A673 (cell line): ENCODE data around the gene TUT1. TPM values are rescaled to one million over a fixed set of nuclear protein-coding genes. Genes with fewer than 3 reads are reported as not detected.
A peak's percentile ranks its signal among the peaks of the same experiment; 100 is the strongest.
"Not testable (repeated sequence)": the region's sequence is repeated elsewhere in the genome, so short reads cannot be mapped to it uniquely, and the experiment has no call there.

ENCODE experiments used
- BruUV-seq: library from RNA; stranded (reverse); fragments of 400-500 nt; replicated peaks from 2 replicates; lab custom pipeline; 2021; lab: Mats Ljungman, UMichigan
- CTCF ChIA-PET: fragments of 300-600 bp; sonication (Branson Sonifier 250); formaldehyde crosslinking; loops from one replicate; lab custom pipeline; 2022; ENCODE audit warnings: antibody characterized with exemption; lab: Charles Lee
- POLR2A ChIA-PET: fragments of 300-600 bp; sonication (Branson Sonifier 250); formaldehyde crosslinking; loops from one replicate; lab custom pipeline; 2022; ENCODE audit warnings: antibody characterized with exemption; ENCODE audit not compliant: low non-redundant PET; lab: Charles Lee
- DNase-seq: peaks from one replicate; pipeline ENCODE4 v3.0.0-alpha.2; 2015; ENCODE audit warnings: low spot score
- H3K27ac ChIP-seq: fragments of 200-600 bp; sonication (generic); 2 replicates; pipeline ENCODE4 v1.5.1; 2016; ENCODE audit warnings: mixed run types, low read depth, mild to moderate bottlenecking, mixed read lengths, antibody characterized with exemption, low read length; ENCODE audit not compliant: poor library complexity, severe bottlenecking
- H3K27me3 ChIP-seq: fragments of 200-600 bp; sonication (generic); replicated peaks from 2 replicates; pipeline ENCODE4 v1.6.1; 2017; ENCODE audit warnings: mixed run types, low read depth, mild to moderate bottlenecking, mixed read lengths, antibody characterized with exemption, low read length; ENCODE audit not compliant: insufficient read depth, poor library complexity
- H3K36me3 ChIP-seq: fragments of 200-600 bp; sonication (generic); 2 replicates; pipeline ENCODE4 v1.6.1; 2016; ENCODE audit warnings: mixed run types, mild to moderate bottlenecking, mixed read lengths, antibody characterized with exemption, low read length; ENCODE audit not compliant: insufficient read depth, poor library complexity, severe bottlenecking
- H3K4me1 ChIP-seq: fragments of 200-600 bp; sonication (generic); 2 replicates; pipeline ENCODE4 v1.6.1; 2017; ENCODE audit warnings: mixed run types, mild to moderate bottlenecking, mixed read lengths, antibody characterized with exemption, low read length; ENCODE audit not compliant: insufficient read depth, poor library complexity, severe bottlenecking
- H3K4me3 ChIP-seq: fragments of 200-600 bp; sonication (generic); 2 replicates; pipeline ENCODE4 v1.5.1; 2016; ENCODE audit warnings: low read depth, mixed run types, mild to moderate bottlenecking, mixed read lengths, low read length; ENCODE audit not compliant: poor library complexity, severe bottlenecking
- H3K9me3 ChIP-seq: fragments of 200-600 bp; sonication (generic); 2 replicates; pipeline ENCODE4 v1.6.1; 2016; ENCODE audit warnings: mixed run types, low read depth, mild to moderate bottlenecking, mixed read lengths, antibody characterized with exemption, low read length; ENCODE audit not compliant: poor library complexity, severe bottlenecking
- EZH2 ChIP-seq: fragments of 200-600 bp; sonication (generic); IDR thresholded peaks from 2 replicates; pipeline ENCODE4 v1.6.1; 2017; ENCODE audit warnings: borderline replicate concordance, low read depth, mild to moderate bottlenecking, mixed read lengths, antibody characterized with exemption, low read length; ENCODE audit not compliant: poor library complexity, severe bottlenecking
- intact Hi-C: fragments of 100-400 bp; cut with micrococcal nuclease; formaldehyde crosslinking; loops from one replicate; pipeline ENCODE4 v1.10.0; 2022; ENCODE audit not compliant: unreplicated experiment
- total RNA-seq: library from RNA; stranded (reverse); gene quantifications from 2 replicates; pipeline ENCODE4 v1.2.3, GENCODE V29; 2021
- TF ChIP-seq, protein P1 (sequence below): fragments of 300-800, 200-600 bp; sonication (generic); conservative IDR thresholded peaks from 2 replicates; pipeline ENCODE4 v1.5.1; 2017; ENCODE audit warnings: low read depth, mild to moderate bottlenecking, antibody characterized with exemption, low read length, moderate library complexity, mixed read lengths

TUT1 gene
- total RNA-seq, 1 experiment from 2014 or later = 27.6 TPM

DNA sequence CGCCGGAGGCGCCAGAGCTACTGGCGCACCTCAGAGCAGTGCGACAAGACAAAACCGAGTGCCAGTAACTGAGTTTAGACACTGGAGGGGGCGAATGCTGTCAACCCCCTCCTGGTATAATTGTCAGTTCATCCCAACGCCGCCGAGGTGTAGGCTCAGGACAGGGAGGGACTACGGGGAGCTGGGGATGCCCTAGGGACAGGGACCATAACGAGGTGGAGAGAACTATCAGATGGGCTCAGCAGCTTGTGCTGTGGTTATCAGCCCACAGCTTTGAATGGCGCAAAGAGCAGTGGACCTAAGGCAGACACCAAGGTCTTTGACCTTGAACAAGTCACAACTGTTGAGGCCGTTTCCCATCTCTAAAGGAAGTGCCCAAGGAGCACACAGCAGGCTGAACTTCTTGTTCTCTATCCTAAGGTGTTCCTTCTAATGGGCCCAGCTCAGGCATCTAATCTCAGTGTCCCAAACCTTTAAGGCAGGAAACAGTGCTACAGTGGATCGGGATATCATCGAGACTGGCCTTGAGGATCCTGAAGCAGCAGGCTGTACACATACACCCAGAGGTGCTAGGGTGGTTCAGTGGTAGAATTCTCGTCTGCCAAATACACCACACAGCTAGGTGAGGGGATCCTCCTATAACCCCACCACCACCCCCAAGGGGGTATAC, 958 bp upstream of the TUT1 start:
- BruUV-seq = TSS peak; percentile 99
- POLR2A ChIA-PET = interaction anchor here (0.5 to 2.0 kb wide), 7 partner anchors 9 to 289 kb away, joined by 3 to 14 read pairs (median 7); partner anchors contain the start of genes EEF1G, HNRNPUL2, INTS5 and MTA2

DNA sequence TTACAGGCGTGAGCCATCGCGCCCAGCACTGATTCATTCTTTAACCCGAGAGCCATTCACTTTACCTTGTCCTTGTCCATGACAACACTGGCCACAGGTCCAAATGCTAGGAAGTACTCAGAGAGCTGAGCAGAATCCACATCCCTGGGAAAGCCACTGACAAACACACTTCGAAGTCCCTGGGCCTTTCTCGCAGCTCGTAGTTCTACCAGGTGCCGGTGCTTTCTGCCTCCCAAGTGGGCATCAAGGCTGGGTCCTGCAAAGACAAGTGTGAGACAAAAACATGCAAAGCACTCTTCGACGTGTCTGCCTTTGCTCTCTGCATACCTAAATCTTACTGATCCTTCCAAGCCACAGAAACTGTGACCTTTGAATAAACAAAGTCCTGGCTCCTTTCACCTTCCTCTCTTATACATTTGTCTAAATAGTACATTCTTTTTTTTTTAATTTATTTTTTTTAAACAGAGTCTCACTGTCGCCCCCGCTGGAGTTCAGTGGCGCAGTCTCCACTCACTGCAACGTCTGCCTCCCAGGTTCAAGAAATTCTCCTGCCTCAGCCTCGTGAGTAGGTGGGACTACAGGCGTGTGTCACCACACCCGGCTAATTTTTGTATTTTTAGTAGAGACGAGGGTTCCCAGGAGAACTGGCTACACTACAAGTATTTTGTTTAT, 2.2 kb downstream of the TUT1 start:
- DNase-seq = no peak
- H3K4me3 ChIP-seq = no peak overlapping the region
- BruUV-seq = no TSS peak
- ChIA-PET POLR2A (no interaction called here), CTCF (no interaction called here)
- H3K27ac ChIP-seq = no peak overlapping the region
- H3K27me3 ChIP-seq = no peaks in the 10 kb centered on the region
- no peaks in the 10 kb centered on the region for H3K9me3 ChIP-seq
- TF ChIP-seq EZH2 = no peak
- TF ChIP-seq, protein P1, sequence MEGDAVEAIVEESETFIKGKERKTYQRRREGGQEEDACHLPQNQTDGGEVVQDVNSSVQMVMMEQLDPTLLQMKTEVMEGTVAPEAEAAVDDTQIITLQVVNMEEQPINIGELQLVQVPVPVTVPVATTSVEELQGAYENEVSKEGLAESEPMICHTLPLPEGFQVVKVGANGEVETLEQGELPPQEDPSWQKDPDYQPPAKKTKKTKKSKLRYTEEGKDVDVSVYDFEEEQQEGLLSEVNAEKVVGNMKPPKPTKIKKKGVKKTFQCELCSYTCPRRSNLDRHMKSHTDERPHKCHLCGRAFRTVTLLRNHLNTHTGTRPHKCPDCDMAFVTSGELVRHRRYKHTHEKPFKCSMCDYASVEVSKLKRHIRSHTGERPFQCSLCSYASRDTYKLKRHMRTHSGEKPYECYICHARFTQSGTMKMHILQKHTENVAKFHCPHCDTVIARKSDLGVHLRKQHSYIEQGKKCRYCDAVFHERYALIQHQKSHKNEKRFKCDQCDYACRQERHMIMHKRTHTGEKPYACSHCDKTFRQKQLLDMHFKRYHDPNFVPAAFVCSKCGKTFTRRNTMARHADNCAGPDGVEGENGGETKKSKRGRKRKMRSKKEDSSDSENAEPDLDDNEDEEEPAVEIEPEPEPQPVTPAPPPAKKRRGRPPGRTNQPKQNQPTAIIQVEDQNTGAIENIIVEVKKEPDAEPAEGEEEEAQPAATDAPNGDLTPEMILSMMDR = peak; percentile 45
- intact Hi-C loops = no loop called here
- peaks cover 17% of the 10 kb centered on the region for H3K4me1 ChIP-seq
- peaks cover 43% of the 10 kb centered on the region for H3K36me3 ChIP-seq

More for the DNA sequence above, 958 bp upstream of the TUT1 start:
- H3K4me1 ChIP-seq = peaks cover 17% of the 10 kb centered on the region
- DNase-seq = no peak
- H3K27me3 ChIP-seq = no peaks in the 10 kb centered on the region
- H3K27ac ChIP-seq = peak overlapping the region; percentile 79
- intact Hi-C loops = loop anchor here (5.0 to 10.0 kb wide), 2 partner anchors 115 to 263 kb away; partner anchors contain the start of genes BSCL2 and GNG3
- H3K36me3 ChIP-seq = peaks cover 62% of the 10 kb centered on the region
- H3K4me3 ChIP-seq = peak overlapping the region; percentile 67
- CTCF ChIA-PET = interaction anchor here (1.0 to 1.8 kb wide), 6 partner anchors 9 to 197 kb away, joined by 4 to 13 read pairs (median 6); partner anchors contain the start of genes B3GAT3, EEF1G and MTA2
- H3K9me3 ChIP-seq = no peaks in the 10 kb centered on the region
- TF ChIP-seq, protein P1 = 0 out of 2 replicates have a peak, but pooled peaks have one; percentile 20
- TF ChIP-seq EZH2 = no peak

DNA sequence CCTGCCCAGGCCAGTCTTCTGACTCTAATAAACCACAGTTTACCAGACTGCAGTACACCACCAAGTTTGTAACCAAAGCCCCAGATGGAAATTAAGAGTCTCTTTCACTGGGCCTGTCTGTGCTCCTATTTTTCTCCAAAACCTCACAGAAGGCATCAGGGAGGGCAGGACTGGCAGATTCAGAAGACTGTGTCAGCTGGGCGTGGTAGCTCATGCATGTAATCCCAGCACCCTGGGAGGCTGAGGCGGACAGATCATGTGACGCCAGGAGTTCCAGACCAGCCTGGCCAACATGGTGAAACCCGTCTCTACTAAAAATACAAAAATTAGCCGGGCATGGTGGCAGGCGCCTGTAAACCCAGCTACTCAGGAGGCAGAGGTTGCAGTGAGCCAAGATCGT, 6.0 kb downstream of the TUT1 start:
- H3K4me1 ChIP-seq, CTCF ChIA-PET, H3K9me3 ChIP-seq, H3K4me3 ChIP-seq, BruUV-seq, H3K27me3 ChIP-seq, DNase-seq, intact Hi-C loops, POLR2A ChIA-PET: not testable (repeated sequence)
- Histone ChIP-seq H3K36me3 (peaks cover 49% of the 10 kb centered on the region), H3K27ac (peak overlapping the region; percentile 1)

DNA sequence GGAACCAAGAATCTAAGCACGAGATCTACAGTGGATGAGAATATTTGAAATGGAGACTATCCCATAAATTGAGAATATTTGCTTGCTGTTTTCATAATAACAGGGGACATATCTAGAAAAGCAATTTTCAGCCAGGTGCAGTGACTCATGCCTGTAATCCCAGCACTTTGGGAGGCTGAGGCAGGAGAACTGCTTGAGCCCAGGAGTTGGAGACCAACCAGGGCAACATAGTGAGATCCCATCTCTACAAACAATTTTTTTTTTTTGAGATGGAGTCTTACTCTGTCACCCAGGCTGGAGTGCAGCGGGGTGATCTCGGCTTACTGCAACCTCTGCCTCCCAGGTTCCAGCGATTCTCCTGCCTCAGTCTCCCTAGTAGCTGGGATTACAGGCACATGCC, 9.6 kb downstream of the TUT1 start:
- H3K27ac ChIP-seq, H3K4me1 ChIP-seq, intact Hi-C loops, H3K4me3 ChIP-seq, BruUV-seq, H3K27me3 ChIP-seq, CTCF ChIA-PET, DNase-seq, H3K9me3 ChIP-seq: not testable (repeated sequence)
- peaks cover 61% of the 10 kb centered on the region for H3K36me3 ChIP-seq
- POLR2A ChIA-PET = interaction anchor here (0.6 kb wide), 1 partner anchor 241 kb away, joined by 4 read pairs; no protein-coding TSS in a partner anchor
